HG02970 (cell line): Measurements from ENCODE around the gene WAPL.
"Not testable (repeated sequence)": the region's sequence is repeated elsewhere in the genome, so short reads cannot be mapped to it uniquely, and the experiment has no call there.

Experiments used
- ATAC-seq: cut with Tn5 transposase; IDR thresholded peaks from one replicate; pipeline ENCODE4 v1.9.1; 2021; ENCODE audit warnings: mild to moderate bottlenecking, moderate library complexity, moderate number of reproducible peaks; ENCODE audit not compliant: unreplicated experiment, low FRiP score

WAPL gene, protein sequence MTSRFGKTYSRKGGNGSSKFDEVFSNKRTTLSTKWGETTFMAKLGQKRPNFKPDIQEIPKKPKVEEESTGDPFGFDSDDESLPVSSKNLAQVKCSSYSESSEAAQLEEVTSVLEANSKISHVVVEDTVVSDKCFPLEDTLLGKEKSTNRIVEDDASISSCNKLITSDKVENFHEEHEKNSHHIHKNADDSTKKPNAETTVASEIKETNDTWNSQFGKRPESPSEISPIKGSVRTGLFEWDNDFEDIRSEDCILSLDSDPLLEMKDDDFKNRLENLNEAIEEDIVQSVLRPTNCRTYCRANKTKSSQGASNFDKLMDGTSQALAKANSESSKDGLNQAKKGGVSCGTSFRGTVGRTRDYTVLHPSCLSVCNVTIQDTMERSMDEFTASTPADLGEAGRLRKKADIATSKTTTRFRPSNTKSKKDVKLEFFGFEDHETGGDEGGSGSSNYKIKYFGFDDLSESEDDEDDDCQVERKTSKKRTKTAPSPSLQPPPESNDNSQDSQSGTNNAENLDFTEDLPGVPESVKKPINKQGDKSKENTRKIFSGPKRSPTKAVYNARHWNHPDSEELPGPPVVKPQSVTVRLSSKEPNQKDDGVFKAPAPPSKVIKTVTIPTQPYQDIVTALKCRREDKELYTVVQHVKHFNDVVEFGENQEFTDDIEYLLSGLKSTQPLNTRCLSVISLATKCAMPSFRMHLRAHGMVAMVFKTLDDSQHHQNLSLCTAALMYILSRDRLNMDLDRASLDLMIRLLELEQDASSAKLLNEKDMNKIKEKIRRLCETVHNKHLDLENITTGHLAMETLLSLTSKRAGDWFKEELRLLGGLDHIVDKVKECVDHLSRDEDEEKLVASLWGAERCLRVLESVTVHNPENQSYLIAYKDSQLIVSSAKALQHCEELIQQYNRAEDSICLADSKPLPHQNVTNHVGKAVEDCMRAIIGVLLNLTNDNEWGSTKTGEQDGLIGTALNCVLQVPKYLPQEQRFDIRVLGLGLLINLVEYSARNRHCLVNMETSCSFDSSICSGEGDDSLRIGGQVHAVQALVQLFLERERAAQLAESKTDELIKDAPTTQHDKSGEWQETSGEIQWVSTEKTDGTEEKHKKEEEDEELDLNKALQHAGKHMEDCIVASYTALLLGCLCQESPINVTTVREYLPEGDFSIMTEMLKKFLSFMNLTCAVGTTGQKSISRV (N-terminal part only)

DNA sequence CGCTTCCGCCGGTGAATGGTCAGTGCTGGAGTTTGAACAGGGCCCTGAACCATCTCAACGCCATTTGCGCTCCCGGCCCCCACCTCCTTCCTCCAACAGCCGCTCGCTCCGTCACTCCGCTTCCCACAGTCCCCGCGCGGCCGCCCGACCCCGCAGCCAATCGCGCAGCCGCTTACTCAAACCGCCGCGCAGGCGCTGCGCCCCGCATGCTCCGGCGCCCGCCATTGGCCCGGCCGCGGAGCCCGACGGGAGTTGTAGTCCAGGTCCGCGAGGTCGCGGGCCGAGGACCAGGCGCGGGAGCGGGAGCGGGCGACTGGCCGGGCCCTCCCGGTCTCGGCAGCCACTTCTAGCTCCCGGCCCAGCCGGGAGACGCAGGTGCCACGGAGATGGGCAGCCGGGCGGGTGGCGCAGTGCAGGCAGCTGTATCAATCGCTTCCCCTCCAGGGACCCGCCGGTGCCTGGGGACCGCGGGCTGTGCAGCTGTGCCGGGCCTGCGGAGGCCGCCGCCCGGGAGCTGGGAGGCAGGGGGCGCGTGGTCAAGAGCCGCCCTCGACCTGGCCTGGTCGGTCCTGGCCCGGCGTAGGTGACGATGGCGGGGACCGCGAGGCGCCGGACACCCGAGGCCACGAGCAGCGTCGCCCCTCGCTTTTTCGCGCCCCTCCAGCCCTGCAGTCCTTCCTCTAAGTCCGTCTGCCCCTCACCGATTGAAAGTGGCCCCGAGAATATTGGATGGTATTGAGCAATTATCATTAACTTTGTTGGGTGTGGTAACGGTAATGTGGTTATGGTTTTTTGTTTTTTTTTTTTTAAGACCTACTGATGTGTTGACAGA, at the start of gene WAPL:
Gene WAPL (minus strand): TSS at position 115 of the 832 bp plus-strand sequence. CDS start 3,723 bp downstream, outside the sequence.
- peak; percentile 91 for ATAC-seq

DNA sequence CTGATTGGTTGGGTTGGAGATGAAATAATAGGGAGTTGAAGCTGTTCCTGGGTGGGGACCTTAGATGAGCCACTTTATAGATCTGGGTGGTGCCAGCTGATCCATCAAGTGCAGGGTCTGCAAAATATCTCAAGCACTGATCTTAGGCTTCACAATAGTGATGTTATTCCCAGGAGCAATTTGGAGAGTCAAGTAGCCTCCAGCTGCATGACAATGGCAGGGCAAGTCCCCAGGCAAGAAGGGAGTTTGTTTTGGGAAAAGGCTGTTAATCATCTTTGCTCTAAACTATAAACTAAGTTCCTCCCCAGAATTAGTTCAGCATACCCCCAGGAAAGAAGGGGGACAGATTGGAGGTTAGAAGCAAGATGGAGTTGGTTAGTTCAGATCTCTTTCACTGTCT, 47.7 kb upstream of the WAPL start:
- no peak for ATAC-seq

DNA sequence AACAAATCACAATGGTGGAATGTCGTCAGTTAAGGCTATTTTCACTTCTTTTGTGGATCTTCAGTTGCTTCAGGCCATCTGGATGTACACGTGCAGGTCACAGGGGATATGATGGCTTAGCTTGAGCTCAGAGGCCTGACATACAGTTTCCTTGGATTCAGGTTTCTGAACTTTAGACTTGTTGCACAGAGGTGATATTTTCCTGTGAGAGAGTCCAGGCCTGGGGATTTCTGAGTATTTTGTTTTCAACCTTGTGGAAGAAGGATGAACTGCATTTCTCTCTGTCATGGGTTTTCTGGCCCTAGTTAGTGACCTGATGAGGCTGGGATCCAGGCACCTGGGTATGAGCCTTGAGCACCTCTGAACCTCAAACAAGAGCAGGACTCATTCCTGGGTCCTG, 44.9 kb upstream of the WAPL start:
- ATAC-seq: not testable (repeated sequence)

DNA sequence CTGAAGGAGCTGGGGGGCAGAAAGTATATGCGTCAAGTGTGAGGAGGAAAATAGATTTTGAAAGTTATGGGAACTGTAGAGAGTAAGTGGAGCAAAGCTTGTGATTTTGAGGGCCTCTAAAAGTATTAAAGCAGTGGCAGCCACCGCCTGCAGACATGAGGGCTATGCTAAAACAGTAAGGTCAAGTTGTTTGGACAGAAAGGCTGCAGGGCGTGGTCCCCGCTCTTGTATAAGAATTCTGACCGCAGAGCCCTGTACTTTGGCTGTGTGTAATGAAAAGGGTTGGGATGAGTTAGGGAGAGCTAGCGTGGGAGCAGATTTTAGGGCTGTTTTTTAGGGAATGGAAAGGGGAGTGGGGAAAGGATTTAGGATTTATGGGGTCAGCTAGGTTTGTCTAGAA, 41.7 kb upstream of the WAPL start:
- ATAC-seq: not testable (repeated sequence)

DNA sequence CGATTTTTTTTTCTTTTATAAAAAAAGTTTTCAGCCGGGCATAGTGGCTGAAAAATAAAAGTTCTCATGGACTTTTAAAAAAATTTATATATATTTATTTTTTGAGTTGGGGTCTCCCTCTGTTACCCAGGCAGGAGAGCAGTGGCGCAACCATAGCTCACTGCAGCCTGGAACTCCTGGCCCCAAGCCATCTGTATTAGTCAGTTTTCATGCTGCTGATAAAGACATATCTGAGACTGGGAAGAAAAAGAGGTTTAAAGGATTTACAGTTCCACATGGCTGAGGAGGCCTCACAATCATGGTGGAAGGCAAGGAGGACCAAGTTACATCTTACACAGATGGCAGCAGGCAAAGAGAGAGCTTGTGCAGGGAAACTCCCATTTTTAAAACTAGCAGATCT, 37.1 kb upstream of the WAPL start:
- ATAC-seq: not testable (repeated sequence)

DNA sequence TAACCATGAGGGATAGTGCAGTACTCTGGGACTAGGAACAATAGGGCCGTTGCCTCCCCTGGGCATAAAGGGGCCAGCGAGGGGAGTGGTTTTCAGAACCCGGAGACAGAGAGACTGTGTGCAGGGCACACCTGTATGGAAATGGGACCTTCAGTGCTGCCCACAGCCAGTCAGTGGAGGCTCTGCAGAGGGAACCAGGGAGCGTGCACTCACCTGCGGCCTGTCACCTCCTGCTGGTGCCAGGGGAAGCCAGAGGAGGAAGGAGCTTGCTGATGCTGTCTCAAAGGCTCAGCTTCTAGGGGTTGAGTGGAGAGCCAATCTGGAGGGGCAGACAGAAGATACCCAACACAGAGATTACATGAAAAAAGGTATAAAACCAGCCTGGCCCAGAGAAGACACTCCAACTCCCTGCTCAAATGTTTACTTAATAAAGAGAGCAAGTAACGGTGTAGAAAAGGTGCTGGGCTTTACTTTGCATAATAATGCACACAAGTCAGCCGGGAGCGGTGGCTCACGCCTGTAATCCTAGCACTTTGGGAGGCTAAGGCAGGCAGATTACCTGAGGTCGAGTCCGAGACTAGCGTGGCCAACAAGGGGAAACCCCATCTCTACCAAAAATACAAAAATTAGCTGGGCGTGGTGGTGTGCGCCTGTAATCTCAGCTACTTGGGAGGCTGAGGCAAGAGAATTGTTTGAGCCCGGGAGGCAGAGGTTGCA, 35.5 kb upstream of the WAPL start:
- no peak for ATAC-seq

DNA sequence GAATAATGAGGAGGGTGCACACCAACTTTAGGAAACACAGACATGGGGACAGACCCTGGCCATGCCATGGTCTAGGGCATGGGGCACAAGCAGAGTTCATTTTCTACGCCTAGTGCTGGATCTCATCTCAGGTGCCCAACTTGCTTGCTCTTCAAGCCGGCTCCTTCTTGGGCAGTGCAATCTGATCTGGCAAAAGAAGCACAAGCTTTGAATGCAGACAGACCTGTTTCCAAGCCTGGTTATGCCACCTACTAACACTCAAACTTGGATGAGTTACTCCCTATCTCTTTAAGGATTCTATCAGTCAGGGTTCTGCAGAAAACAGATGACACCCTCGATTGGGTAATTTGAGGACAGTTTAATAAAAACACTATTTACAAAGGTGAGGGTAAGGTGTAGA, 34.9 kb upstream of the WAPL start:
- no peak for ATAC-seq

DNA sequence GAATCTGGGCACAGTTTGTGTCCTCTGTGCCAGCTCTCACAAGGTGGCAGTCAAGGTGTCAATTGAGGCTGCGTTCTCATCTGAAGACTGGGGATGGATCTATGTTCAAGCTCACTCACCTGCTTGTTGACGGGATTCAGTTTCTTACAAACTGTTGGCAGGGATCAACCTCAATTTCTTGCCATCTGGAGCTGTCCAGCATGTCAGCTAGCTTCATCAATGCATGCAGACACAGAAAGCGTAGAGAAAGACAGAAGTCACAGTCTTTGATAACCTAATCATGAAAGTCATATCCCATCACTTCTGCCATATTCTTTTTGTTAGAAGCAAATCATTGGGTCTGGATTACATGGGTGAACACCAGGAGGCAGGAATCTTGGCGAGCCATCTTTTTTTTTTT, 32.0 kb upstream of the WAPL start:
- ATAC-seq: no peak

DNA sequence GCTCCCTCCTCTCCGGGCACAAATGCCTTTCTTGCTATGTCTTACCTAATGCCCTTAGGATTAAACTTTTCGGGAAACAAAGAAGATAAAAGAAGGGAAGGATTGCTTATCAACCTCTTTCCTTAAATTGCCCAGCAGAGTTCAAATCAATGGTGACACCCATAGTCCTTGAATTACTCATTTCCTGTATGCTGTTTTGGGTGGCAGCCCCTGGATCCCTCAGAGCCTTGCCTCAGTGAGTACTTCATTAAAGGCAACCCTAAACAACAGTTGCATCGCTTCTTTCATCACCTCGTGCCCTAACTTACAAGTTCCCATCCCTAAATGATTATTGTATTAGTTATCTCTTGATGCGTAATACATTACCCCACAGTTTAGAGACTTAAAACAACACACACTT, 31.6 kb upstream of the WAPL start:
- ATAC-seq: no peak

DNA sequence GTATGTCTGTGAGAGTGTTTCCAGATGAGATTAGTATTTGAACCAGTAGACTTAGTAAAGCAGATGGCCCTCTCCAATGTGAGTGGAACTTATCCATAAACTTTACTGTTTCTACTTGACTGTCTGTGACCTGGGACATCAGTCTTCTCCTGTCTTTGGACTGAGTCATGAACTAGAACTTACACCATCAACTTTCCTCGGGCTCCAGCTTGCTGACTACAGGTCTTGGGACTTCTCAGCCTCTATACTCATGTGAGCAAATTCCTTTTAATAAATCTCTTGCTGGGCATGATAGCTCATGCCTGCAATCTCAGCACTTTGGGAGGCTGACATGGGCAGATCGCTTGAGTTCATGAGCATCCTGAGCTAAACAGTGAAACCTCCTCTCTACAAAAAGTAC, 25.7 kb upstream of the WAPL start:
- ATAC-seq: no peak

DNA sequence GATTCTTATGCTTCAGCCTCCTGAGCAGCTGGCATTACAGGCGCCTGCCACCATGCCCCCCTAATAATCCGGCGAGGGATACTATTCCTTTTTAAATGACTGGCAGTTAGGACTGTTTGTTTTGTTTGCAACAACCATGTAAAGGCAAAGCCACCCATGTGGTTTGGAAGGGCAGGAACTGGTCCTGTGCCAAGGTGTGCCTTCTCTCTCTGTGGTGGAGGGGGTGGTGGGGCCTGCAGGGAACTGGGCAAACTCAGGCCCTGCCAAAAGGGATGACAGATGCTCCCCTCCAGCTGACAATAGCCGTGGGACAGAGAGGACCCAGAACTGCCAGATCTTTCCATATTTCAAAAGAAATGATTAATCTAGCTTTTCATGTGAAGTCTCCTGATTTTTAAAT, 23.5 kb upstream of the WAPL start:
- no peak for ATAC-seq

DNA sequence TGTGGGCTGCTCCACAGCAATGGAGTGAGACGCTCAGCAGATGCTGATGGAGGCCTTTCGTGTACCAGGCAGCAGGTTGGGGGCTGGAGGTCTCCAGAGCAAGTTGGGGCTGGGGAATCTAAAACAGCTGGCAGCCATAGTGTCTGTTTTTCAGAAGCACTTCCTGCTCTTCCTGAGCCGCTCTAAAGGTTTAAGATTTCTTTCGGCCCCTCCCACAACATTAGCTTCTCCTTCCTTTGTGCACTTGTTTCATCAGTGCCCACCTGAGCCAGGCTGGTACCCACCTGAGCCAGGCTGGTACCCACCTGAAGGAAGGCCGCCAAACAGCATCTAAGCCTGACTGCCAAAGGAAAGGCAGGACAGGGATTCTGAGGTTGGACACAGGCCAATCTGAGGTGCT, 18.4 kb upstream of the WAPL start:
- ATAC-seq: no peak

DNA sequence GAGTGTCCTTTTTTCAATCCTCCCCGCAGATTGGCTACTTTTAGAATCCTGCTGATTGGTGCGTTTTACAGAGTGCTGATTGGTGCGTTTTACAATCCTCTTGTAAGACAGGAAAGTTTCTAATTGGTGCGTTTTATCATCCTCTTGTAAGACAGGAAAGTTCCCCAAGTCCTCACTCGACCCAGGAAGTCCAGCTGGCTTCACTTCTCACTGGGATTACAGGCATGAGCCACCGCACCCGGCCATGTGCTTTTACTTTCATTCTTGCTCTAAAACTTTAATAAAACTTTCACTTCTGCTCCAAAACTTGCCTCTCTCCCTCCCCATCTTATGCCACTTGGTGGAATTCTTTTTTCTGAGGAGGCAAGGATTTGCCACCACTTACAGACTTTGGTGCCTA, 17.0 kb upstream of the WAPL start:
- no peak for ATAC-seq

DNA sequence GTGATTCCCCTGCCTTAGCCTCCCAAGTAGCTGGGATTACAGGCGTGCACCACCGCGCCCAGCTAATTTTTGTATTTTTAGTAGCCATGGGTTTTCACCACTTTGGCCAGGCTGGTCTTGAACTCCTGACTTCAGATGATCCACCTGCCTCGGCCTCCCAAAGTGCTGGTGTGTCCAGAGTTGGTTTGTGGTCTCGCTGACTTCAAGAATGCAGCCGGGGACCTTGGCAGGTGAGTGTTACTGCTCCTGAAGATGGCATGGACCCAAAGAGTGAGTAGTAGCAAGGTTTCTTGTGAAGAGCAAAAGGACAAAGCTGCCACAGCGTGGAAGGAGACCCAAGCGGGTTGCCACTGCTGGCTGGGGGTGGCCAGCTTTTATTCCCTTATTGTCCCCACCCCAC, 16.4 kb upstream of the WAPL start:
- not testable (repeated sequence) for ATAC-seq

DNA sequence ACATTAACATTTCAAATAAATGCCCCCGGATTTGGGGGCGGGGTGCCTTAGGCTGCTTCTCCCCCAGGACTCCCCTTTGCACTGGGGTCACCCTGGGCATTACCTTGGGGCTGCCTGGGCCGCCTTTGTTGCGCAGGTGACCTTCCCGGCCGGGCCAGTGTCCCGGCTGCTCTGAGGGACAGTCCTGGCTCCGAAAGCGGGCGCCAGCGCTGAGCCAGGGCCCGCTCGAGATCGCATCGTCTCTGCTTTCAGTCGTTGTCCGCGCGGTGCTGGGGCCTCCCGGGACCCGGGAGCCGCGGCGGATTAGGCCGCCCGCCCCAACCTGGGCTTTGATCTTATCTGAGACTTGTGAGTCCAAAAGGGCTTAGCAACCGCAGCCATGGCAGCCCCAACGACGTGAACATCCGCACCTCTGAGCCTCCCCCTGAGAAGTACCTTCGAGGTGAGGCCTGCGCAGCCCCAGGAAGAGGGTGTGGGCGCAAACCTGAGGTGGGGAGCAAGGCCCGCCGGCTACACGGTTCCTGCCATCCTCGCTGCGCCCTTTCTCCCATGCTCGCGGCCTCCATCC, 14.8 kb upstream of the WAPL start:
- no peak for ATAC-seq

DNA sequence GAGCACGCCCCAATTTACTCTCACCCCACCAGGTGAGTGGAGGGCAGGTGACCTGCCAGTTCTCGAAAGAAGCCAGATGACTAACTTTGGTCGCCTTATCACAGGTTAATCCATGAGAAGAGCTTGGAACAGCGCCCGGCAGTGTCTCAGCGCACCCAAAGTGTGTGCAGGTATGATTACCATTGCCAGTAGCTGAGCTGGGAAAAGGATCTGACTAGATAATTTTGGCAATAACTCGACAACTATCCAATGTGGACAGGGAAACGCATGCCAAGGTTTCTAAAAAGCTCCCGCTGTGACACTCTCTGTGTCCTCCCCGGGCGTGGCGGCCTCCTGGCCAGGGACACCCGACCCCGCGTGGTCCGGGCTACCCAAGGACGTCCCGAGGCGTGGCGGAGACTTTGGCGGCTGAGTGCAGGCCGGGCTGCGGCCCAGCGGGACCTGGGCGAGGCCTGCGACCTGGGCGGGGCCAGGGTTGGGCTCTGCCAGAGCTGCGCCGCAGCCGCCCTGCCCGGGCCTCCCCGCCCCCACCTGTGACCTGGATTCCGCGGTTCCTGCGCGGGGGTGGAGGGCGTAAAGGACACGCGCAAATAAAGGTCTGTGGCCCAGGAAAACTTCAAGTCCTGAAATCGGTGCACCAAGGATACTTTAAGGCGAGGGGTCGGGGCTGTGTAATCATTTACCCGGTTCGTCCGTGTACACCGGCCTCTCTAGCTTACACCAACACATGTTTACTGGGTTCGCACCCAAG, 13.7 kb upstream of the WAPL start:
- ATAC-seq: no peak

DNA sequence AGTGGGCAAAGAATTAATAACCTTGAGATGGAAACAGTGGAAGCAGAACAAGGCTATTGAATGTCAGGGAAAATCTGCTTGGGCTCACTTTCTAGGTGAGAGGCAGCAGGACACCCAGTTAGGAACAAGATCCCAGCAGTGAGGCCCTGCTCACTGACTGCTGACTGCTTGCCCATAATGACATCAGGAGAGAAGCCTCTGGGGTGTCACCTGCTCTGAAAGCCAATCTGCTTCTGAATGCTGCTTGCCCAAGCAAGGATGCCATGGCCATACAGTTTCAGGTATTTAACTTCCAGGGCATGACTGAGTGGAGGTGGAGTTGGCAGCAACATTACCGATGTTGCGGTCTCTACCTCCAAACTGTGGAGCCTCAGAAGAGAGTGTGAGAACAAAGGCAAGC, 11.7 kb upstream of the WAPL start:
- no peak for ATAC-seq

DNA sequence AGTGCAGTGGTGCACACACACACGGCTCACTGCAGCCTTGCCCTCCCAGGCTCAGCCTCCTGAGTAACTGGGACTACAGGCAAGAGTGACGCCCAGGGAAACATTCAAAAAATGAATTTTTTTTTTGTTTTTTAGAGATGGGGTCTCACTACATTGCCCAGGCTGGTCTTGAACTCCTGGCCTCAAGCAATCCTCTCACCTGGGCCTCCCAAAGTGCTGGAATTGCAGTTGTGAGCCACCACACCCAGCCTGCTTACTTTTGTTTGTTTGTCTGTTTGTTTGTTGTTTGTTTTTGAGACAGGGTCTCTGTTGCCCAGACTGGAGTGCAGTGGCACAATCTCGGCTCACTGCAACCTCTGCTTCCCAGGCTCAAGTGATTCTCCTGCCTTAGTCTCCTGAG, 7.1 kb upstream of the WAPL start:
- not testable (repeated sequence) for ATAC-seq
